Measurements from ENCODE around the gene CNTNAP4.

The CNTNAP4 gene

GRCh38 chr16:76490036-76490639, 212.9 kb downstream of the CNTNAP4 start:
- DNase-seq (ENCODE audit: low spot score), result no peak

- DNase-seq (ENCODE audit: low spot score), result no peak
These were observed 222.8 kb downstream of the CNTNAP4 start for GRCh38 chr16:76500006-76500405.

- DNase-seq (ENCODE audit: low spot score), result no peak
These were observed 224.9 kb downstream of the CNTNAP4 start for GRCh38 chr16:76502063-76502462.

GRCh38 chr16:76502555-76502954, 225.4 kb downstream of the CNTNAP4 start:
- DNase-seq (ENCODE audit: low spot score), result no peak

- no peak for DNase-seq (ENCODE audit: low spot score)
These were observed 225.9 kb downstream of the CNTNAP4 start for GRCh38 chr16:76503091-76503490.

GRCh38 chr16:76511203-76511602, 234.0 kb downstream of the CNTNAP4 start:
- DNase-seq (ENCODE audit: low spot score), result no peak

- DNase-seq (ENCODE audit: low spot score), result no peak
These were observed 241.6 kb downstream of the CNTNAP4 start for GRCh38 chr16:76518781-76519180.

GRCh38 chr16:76524356-76524755, 247.2 kb downstream of the CNTNAP4 start:
- no peak for DNase-seq (ENCODE audit: low spot score)

- no peak for DNase-seq (ENCODE audit: low spot score)
These were observed 247.6 kb downstream of the CNTNAP4 start for GRCh38 chr16:76524769-76525168.

- no peak for DNase-seq (ENCODE audit: low spot score)
These were observed 250.0 kb downstream of the CNTNAP4 start for GRCh38 chr16:76527244-76527643.

- DNase-seq (ENCODE audit: low spot score), result no peak
These were observed 251.9 kb downstream of the CNTNAP4 start for GRCh38 chr16:76529120-76529519.

GRCh38 chr16:76531236-76531635, 254.0 kb downstream of the CNTNAP4 start:
- no peak for DNase-seq (ENCODE audit: low spot score)

- DNase-seq (ENCODE audit: low spot score), result peak; percentile 14
These were observed 255.2 kb downstream of the CNTNAP4 start for GRCh38 chr16:76532188-76532973.

GRCh38 chr16:76539609-76540008, 262.4 kb downstream of the CNTNAP4 start:
- no peak for DNase-seq (ENCODE audit: low spot score)

- no peak for DNase-seq (ENCODE audit: low spot score)
These were observed 263.9 kb downstream of the CNTNAP4 start for GRCh38 chr16:76541070-76541469.

- DNase-seq (ENCODE audit: low spot score), result no peak
These were observed 288.3 kb downstream of the CNTNAP4 start for GRCh38 chr16:76565542-76565941.

- no peak for DNase-seq (ENCODE audit: low spot score)
These were observed 294.6 kb downstream of the CNTNAP4 start for GRCh38 chr16:76571755-76572154.

GRCh38 chr16:76573281-76573680, 296.1 kb downstream of the CNTNAP4 start:
- DNase-seq (ENCODE audit: low spot score), result no peak

GRCh38 chr16:76574651-76575050, 297.4 kb downstream of the CNTNAP4 start:
- peak; percentile 65 for DNase-seq (ENCODE audit: low spot score)

GRCh38 chr16:76576526-76576925, 299.3 kb downstream of the CNTNAP4 start:
- no peak for DNase-seq (ENCODE audit: low spot score)

- peak; percentile 13 for DNase-seq (ENCODE audit: low spot score)
These were observed 299.8 kb downstream of the CNTNAP4 start for GRCh38 chr16:76577003-76577402.

GRCh38 chr16:76579277-76579922, 302.2 kb downstream of the CNTNAP4 start:
- DNase-seq (ENCODE audit: low spot score), result no peak

- no peak for DNase-seq (ENCODE audit: low spot score)
These were observed 306.3 kb downstream of the CNTNAP4 start for GRCh38 chr16:76583466-76583865.
